Stimulated activated naive CD8-positive, alpha-beta T cell treated with anti-CD3 and anti-CD28 coated beads, Interleukin-15, Interleukin-2, amounts not matched to agents 100 U/mL and 50 U/mL, for 24 hours (primary cell): Measurements from ENCODE around the gene DTX3.
A peak's percentile ranks its signal among the peaks of the same experiment; 100 is the strongest.
"Not testable (repeated sequence)": the region's sequence is repeated elsewhere in the genome, so short reads cannot be mapped to it uniquely, and the experiment has no call there.

Source experiments
- ATAC-seq: fragments of 150-1000 bp; cut with Tn5 transposase; one replicate; pipeline ENCODE4 v1.10.0; 2021
- DNase-seq: peaks from one replicate; pipeline ENCODE4 v3.0.0; 2021

DTX3 gene

DNA sequence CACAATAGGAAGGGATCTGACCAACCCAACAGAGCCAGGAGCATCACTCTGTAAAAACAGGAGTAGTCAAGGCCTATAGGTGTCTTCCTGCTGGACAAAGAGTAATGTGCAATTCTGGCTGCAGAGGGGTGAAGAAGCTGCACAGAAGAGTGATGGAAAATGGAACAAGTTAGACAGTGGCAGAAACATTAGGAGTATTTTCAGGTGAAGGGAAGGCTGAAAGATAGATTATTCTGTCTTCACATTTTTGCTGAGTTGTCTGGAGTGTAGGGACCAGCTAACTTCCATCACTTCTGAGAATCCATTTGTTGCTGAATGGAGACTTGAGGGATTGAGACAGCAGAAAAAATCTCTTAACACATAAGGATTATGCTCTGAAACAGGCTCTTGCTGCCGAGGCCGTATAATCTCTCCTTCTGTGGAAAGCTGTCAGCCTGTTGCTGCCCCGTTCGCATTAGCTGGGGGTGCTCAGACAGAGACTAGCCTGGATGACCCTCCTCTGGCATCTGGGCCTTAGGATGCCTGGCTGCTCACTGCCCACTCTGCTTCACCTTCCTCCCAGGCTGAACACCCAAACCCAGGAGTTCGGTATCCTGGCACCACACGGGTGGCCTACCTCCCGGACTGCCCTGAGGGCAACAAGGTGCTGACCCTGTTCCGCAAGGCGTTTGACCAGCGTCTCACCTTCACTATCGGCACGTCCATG lies 3.5 kb downstream of the DTX3 start:
- no peak for DNase-seq
- ATAC-seq = no peak

DNA sequence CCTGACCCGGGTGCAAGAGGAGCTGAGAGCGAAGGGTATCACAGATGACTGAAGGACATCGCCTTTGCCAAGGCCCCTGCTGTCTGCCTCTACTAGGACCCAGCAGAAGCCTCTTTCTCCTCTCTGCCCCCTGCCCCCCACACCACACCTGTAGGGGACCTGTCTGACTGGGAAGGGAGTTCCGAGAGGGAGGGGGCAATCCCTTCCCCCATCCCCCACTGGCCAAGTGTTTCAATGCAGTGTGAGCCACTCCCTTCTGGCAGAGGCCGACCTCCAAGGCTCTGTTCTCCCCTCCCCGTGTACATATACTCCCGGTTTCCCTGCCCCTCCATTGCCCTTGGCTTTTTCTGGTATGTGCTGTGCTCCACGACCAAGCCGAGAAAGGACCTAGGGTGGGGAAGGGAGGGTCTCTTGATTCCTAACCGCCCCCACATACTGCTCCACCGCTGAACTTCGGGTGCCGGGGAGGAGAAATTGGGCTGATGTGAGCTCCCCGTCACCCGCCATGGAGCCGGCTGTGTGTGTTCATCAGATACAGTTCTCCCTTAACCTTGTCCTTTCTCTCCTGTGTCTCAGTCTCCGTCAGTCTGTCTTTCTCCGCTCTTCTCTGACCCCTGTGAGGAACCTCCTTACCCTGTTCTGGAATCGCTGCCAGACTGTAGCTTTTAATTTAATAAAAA lies 4.6 kb downstream of the DTX3 start:
- no peak for ATAC-seq
- DNase-seq = no peak

DNA sequence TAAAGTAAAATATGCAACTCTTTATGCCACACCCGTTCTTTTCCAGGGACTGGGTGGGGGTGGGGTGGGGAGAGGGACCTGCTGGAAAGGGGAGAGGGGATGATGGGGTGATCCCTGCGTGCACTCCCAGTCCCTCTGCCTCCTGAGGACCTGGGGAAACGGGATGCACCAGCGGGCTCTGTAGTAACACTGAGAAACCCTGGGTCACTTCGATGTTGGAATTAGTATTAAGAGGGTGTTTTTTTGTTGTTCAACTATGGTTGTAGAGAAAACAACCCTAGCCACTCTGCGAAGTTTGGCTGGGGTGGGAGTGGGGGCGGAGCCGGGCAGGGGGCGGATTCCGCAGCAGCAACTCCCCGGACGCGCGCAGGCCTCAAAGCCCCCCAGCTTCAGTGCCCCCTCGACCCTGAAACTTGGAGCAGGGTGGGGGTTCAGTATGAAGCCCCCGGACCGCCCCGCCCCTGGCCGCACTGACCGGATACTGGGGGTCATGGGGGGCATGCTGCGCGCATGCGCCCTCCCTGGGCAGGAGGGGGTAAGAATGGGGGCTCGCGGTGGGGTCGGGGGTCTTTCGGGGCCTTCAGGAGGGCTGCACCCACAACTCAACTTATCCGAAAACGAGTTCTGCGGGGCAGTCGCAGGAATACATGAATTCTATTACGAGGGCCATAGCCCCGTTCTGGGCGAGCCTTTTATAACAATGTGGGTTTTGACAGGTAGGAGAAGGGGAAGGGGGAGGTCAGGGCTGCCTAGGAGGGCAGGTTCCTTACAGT lies 5.3 kb downstream of the DTX3 start:
- no peak for DNase-seq
- no peak for ATAC-seq

DNA sequence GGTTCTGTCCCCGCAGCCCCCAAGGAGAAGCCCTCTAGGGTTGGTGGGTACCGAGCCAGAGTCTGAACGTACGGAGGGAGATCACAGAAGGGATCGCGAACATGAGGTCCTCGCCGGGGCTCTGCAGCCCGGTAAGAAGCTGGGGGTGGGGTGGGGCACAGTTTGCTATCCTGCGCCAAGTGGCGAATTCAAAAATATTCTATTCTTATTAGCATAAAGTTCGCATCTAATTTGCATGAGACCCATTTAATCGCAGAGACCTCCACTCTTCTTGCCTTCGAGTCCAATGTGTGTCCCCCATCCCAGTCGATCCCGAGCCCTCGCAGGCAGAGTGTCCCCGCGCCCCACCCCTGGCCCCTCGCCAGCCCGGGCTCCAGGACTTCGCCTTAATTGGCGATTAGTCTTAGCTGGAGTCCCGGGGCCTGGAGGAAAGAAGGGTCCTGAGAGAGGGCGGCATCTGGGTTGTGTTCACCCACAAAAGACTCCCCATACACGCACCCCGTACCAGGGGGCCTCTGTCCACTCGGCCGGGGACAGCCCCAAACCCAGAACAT lies 6.0 kb downstream of the DTX3 start:
- no peak for ATAC-seq

DNA sequence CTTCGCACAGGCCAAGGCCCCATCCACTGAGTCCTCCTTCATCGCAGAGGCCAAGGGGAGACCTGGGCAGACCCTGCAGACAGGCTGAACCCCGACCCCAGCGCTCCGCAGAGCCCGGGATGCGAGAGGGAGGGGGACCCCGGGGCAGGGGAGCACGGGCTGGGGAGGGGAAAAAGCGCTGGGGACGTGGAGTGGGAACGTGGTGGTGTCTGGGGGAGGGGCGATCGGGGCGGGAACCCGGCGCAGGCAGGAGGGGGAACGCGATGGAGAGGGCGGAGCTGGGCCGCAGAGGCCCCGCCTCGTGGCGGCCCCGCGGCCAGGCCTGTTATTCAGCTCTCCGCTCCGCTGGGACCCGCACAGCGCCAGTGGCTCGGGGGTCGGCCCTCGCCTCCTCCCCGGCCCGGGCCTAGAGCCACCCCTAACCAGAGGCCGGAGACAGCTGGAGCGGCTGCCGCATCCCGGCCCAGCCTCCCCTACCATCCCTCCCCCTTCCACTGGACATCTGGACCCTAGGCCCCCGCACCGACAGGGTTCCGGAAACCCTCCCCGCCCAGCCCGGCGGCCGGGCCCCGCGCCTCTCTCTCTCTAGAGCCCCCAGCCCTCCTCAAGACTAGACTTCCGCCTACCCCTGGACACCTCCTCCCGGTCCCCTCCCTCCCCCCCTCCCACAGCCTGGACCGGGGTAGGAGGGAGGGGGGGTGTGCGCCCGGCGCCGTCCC lies 6.6 kb downstream of the DTX3 start, which contains the start of gene ARHGEF25:
TSS of gene ARHGEF25 (plus strand) at position 328 of the 719 bp plus-strand sequence. CDS start 460 bp downstream, outside the sequence.
- DNase-seq (peak; percentile 74), ATAC-seq (peak; percentile 79)

More for the DNA sequence above, 6.0 kb downstream of the DTX3 start:
- DNase-seq = no peak

DNA sequence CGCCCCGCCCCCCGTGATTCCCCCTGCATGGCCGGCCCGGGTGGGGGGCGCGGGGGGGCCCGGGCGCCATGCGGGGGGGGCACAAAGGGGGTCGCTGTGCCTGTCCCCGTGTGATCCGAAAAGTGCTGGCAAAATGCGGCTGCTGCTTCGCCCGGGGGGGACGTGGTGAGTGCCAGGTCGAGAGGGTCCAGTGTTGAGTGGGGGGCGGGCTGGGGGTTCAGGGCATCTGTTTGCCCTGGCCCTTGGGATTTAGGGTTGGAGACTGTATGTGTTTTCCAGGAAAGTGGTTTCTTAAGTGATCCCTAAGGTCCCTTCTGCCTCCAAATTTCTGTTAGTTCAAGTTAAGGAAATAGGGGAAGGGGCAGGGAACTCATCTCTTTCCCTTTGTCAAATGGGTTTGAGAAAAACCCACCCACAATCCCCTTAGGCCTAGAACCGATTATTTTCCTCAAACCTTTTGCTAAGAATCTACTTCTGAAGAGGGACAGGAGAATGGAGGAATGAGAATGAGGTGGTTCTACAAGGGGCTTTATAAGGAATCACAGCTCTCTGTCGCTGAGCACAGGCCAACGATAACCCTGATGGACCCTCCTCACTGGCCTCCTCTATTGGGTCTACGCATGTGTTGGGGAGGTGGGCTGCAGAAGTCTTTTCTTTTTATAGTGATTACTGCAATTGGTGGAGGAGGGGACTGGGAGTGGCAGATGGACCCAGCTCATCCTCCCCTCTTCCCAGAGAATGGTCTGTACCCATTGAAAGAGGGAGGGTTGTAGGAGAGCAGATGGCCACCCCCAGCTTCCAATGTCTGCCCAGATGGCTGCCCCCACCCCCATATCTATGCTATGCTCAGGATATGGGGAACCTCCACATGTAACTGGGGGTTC lies 7.4 kb downstream of the DTX3 start:
- DNase-seq = no peak
- ATAC-seq = no peak

DNA sequence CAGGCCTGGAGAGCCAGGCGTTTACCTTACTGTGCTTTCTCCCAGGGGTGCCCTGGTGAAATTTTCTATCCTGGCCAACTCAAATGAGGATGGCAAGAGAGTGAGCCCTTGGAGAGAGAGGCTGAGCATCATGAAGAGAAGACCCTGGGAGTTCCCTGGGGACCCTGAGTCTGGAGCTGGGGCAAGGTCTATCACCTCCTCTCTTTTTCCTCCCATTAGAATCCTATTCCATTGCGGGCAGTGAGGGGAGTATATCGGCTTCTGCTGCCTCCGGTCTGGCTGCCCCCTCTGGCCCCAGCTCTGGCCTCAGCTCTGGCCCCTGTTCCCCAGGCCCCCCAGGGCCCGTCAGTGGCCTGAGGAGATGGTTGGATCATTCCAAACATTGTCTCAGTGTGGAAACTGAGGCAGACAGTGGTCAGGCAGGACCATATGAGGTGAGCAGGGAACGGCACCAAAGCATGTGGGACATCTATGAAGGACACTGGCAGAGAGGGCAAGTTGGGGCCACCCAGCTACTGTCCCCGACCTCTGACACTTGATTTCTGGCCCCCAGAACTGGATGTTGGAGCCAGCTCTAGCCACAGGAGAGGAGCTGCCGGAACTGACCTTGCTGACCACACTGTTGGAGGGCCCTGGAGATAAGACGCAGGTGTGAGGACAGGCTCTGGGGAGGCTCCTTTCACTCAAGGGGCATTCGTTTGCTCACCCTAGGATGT lies 8.2 kb downstream of the DTX3 start:
- DNase-seq (no peak), ATAC-seq (no peak)

DNA sequence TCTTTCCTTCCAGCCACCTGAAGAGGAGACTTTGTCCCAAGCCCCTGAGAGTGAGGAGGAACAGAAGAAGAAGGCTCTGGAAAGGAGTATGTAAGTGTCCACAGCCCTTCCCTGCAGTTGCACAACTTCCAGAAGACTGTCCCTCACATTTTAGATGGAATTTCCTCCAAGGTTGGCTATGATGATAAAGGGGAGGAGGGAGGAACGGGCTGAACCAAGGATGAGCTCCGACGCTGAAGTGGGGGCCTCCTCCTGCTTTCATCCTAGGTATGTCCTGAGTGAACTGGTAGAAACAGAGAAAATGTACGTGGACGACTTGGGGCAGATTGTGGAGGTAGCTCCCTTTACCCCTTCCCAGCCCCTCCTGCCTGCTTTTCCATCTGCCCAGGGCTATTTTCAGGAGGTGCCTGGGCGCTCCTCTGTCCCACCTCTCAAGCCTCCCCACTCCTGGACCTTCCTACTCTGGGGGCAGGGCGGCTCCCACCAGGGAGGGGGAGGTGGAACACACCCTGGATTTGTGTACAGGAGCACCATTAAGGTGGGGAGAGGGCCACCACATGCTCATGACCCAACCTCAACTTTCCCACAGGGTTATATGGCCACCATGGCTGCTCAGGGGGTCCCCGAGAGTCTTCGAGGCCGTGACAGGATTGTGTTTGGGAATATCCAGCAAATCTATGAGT lies 8.9 kb downstream of the DTX3 start:
- no peak for DNase-seq

DNA sequence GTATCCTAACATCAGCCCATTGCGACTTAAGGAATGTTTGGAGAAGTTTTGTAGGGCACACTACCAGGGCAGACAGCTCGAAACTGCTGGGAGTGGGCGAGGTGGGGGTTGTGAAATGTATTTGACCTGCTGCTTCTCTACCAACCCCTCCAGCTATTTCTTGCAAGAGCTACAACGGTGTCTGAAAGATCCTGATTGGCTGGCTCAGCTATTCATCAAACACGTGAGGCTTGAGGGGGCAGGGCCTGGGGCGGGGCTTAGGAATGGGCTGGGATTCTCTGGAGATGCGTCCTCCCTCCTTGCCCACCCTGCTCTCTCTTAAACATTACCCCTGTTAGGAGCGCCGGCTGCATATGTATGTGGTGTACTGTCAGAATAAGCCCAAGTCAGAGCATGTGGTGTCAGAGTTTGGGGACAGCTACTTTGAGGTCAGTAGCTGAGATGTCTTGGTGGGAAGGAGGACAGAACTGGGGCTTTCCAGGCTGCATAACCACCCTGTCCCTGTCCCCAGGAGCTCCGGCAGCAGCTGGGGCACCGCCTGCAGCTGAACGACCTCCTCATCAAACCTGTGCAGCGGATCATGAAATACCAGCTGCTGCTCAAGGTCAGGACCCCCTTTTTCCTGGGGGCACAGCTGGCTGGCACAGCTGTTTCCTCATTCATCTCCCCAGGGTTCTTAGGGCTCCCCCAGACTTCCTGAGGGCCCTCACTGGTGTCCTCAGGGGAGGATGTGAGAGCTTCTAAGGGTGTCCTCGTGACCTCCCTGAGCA lies 9.7 kb downstream of the DTX3 start:
- ATAC-seq (no peak), DNase-seq (no peak)

More for the DNA sequence above, 8.9 kb downstream of the DTX3 start:
- ATAC-seq = no peak

DNA sequence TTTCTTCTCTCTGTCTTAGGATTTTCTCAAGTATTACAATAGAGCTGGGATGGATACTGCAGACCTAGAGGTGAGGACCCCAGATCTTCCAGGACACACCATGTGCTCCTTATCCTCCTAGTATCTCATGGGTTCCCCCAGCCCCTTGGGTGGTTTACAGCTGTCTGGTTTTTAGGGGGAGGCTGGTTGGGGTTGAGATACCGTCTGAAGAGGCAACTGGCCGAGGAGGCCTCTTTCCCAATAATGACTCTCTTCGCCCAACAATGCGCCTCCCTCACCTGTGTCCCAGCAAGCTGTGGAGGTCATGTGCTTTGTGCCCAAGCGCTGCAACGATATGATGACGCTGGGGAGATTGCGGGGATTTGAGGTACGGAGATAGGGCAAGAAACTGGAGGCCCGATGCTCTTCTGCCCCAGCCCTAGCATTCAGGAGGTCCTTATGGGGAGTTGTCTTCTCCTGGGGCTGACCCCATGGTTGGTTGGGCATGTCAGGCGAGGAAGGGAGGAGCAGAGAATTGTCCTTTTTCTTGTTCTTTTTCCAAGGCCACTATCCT lies 10.4 kb downstream of the DTX3 start:
- no peak for DNase-seq
- ATAC-seq = no peak

DNA sequence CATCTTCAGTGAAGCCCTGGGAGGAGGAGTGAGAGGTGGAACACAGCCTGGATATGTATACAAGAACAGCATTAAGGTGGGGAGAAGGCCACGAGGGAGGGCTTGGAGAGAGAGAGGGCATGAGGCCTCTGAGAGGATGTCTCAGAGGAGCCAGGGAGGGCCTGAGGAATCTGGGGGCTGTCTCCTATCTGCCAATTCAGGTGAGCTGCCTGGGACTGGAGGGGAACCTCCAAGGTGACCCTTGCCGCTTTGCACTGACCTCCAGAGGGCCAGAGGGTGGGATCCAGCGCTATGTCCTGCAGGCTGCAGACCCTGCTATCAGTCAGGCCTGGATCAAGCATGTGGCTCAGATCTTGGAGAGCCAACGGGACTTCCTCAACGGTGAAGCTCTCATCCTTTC lies 11.0 kb downstream of the DTX3 start:
- ATAC-seq = no peak
- no peak for DNase-seq

DNA sequence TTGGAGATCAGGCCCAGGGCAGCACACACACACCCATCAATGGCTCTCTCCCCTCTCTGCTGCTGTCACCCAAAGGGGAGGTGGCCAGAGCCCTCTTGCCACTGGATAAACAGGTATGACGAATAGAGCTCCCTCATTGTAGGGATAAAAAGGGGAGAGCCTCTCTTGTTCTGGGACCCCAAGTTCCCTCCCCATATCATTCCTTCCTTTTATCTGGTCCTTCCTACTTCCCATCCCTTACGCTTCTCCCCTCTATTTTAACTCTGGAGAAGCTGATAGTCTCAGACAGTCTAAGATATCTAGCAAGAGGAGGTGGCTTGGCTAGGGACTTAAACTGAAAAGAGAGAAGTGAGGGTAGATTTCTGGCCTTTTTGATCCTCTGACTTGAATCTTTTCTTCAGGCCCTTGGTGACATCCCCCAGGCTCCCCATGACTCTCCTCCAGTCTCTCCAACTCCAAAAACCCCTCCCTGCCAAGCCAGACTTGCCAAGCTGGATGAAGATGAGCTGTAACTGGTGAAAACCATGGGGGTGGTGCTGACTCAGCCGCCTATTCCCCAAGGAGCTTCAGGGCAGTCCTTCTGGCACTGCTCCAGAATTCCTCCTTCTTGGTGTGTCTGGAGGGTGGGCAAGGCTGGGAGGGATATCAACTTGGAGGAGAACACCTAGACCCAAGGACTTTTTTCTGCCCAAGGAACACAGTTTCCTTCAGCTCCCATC lies 11.9 kb downstream of the DTX3 start:
- ATAC-seq (no peak), DNase-seq (no peak)

DNA sequence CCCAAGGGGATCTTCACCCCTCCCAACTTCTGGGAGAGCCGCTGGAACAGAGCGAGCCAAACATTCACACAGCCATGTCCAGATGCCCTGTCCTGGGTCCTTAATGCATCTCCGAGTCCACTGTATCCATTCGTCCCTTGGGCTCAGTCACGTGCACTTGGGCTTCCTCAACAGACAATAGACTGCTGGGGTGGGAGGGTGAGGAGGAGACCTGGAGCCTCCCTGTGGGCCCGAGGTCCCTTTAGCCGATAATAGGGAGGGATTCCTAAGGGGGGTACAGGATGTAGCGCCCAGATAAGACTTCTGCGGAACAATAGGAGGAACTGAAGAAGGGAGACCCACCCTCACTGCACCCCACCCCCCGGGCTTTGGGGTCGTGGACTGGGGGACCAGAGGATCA lies 13.3 kb downstream of the DTX3 start:
- ATAC-seq (no peak), DNase-seq (no peak)

DNA sequence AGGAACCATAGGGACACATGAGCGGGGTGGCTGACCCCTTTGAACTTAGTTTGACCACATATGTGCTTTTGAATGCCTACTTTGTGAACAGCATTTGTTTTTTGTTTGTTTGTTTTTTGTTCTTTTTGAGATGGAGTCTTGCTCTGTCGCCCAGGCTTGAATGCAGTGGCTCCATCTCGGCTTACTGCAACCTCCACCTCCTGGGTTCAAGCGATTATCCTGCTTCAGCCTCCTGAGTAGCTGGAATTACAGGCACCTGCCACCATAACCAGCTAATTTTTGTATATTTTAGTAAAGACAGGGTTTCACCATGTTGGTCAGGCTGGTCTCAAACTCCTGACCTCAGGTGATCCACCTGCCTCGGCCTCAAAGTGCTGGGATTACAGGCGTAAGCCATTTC lies 13.8 kb downstream of the DTX3 start:
- not testable (repeated sequence) for ATAC-seq, DNase-seq

DNA sequence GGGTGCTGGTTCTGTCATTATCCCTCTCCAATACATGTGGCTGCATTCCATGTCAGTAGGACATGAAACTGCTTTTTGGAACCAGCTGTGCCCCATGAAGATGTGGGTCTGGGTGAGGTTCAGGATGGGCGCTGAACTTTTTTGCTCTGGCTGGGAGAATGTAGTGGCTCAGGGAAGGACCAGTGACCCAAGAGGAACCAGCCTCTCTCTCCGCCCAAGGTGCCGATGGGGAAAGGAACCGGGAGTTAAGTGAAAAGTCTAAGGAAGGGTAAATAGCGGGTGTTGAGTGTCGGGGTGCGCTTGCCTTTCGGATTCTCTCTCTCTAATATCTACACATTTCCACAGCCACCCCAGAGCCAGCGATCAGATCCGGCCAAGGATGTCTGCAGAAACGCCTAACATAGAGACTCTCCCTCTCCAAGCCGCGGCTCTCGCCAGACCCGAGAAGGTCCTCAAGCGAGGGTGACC lies 14.4 kb downstream of the DTX3 start:
- DNase-seq = no peak
- no peak for ATAC-seq

DNA sequence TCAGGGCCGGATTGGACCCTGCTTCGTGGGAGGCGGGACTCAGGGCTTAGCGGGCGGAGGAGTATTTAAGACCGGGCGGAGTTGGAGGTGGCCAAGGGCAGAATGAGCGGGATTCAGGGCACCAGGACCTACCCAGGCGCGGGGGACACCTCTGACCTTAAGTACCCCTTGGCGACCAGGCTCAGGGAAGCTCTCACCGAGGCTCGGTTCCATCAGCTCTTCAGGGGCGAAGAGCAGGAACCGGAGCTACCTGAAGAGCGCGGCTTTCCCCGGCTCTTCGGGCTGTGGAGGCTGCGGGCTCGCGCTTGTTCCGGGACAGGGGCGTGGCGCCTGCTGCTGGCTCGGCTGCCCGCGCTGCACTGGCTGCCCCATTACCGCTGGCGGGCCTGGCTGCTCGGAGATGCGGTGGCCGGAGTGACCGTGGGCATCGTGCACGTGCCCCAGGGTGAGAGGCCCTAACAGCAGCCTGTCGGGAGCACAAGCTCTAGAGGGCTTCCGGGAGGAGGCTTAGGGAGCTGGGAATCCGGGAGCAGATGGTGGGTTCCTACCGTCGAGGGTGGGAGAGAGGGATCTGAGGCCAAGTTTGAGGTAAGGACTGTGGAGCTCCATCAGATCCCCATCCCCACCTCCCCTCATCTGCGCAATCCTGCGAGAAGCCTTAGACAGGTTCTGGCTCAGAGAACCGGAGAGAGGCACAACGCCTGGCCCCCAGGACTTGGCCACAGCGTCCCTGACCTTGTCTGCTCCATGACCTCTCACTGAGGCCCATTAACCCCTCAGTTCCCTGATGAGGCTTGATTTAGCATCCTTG lies 15.0 kb downstream of the DTX3 start:
- ATAC-seq (no peak), DNase-seq (no peak)
